HK-2 (cell line): Measurements from ENCODE around the gene PIP5K1B.
"Not testable (repeated sequence)": the region's sequence is repeated elsewhere in the genome, so short reads cannot be mapped to it uniquely, and the experiment has no call there.

ENCODE experiments used
- DNase-seq: peaks from one replicate; pipeline ENCODE4 v3.0.0-alpha.2; 2018; ENCODE audit not compliant: unreplicated experiment

Gene PIP5K1B

GRCh38 chr9:69028754-69029153, 323.7 kb downstream of the PIP5K1B start:
- no peak for DNase-seq

DNA sequence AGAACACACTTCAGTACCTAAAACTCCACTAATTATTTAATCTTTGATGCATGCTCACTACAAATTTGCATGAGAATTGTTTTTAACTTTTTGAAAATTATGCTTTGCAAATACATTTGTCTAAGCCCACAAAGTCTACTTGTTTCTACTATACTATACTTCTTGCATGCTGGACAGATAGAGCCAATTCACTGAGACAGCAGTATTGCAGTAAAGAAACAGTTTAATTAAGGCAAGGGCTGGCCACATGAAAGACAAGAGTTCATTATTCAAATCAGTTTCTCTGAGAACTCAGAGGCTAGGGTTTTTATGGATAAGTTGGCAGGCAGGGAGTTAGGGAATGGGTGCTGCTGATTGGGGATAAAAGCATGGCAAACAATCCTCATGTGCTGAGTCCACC, 324.5 kb downstream of the PIP5K1B start:
- no peak for DNase-seq

GRCh38 chr9:69030851-69031645, 326.0 kb downstream of the PIP5K1B start:
- DNase-seq: no peak

DNA sequence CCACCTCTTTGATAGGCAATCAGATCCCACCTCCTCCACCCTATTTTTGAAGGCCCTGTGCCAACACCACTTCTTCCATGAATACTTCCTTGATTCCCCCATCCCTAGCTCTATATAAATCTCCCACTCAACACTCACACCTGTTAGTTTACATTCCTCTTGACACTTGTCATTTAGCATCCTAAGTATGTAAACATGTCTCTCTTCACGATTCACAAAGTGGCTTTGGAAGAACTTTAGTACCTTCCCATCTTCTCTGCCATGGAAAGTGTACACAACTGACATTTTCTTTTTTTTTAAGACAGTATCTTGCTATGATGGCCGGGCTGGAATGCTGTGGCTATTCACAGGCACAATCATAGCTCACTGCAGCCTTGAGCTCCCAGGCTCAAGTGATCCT, 329.0 kb downstream of the PIP5K1B start:
- no peak for DNase-seq

- peak; percentile 52 for DNase-seq
Measured at GRCh38 chr9:69035438-69036308, 330.6 kb downstream of the PIP5K1B start, which contains the start of gene FXN. Gene FXN (plus strand): TSS chr9:69035752. CDS start chr9:69035783, 31 bp downstream.

GRCh38 chr9:69036309-69036708, 331.3 kb downstream of the PIP5K1B start:
- no peak for DNase-seq

DNA sequence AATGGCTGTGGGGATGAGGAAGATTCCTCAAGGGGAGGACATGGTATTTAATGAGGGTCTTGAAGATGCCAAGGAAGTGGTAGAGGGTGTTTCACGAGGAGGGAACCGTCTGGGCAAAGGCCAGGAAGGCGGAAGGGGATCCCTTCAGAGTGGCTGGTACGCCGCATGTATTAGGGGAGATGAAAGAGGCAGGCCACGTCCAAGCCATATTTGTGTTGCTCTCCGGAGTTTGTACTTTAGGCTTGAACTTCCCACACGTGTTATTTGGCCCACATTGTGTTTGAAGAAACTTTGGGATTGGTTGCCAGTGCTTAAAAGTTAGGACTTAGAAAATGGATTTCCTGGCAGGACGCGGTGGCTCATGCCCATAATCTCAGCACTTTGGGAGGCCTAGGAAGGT, 331.8 kb downstream of the PIP5K1B start:
- DNase-seq: no peak

DNA sequence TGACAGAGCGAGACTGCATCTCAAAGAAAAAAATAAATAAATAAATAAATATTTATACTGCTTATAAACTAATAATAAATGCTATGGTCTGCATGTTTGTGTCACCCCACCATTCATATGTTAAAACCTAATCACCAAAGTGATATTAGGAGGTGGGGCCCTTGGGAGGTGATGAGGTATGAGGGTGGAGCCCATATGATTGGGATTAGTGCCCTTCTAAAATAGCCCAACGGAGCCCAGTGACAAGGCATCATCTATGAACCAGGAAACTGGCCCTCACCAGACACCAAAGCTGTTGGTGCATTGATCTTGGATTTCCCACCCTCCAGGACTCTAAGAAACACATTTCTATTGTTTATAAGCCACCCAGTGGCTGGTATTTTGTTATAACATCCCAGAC, 335.6 kb downstream of the PIP5K1B start:
- no peak for DNase-seq

- no peak for DNase-seq
Measured at GRCh38 chr9:69044240-69045219, 339.5 kb downstream of the PIP5K1B start.

DNA sequence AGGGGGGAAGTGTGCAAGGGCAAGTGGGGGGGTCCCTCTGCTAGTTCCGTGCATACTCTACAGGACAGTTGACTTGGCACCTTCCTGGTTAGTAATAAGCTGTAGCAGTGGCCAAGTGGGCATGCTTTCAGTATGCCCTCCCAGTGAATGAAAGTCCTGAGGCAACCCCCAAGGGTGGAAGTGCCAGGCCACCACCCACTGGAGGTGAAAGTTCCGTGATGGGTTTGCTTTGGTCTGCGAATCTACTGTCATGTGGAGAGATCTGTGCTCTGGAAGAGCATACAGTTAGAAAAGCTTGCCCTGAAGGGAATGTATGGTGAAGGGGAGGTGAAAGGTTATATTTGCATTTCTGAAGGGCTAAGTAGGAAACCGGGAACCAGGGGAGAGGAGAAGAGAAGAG, 340.8 kb downstream of the PIP5K1B start:
- DNase-seq: no peak

DNA sequence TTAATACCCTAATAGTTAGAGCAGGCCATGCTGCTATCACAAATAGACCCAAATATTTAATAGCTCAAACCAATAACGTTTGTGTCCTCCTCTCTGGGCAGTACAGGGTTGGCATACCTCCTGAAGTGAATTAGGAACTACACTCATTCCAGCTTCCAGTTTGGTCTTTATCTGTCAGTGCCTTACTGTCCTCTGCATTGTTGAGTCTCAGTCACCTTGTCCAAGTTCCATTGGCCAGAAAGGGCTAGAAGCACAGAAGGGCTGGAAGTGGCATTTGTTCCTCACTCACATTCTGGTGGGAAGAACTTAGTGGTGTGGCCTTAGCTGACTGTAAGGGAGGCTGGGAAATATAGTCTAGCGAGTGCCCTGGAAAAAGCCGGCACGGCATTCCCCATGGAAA, 341.7 kb downstream of the PIP5K1B start:
- DNase-seq: no peak

- no peak for DNase-seq
Measured at GRCh38 chr9:69047371-69047770, 342.3 kb downstream of the PIP5K1B start.

- DNase-seq: no peak
Measured at GRCh38 chr9:69049094-69049493, 344.1 kb downstream of the PIP5K1B start.

- not testable (repeated sequence) for DNase-seq
Measured at GRCh38 chr9:69050936-69051335, 345.9 kb downstream of the PIP5K1B start.

DNA sequence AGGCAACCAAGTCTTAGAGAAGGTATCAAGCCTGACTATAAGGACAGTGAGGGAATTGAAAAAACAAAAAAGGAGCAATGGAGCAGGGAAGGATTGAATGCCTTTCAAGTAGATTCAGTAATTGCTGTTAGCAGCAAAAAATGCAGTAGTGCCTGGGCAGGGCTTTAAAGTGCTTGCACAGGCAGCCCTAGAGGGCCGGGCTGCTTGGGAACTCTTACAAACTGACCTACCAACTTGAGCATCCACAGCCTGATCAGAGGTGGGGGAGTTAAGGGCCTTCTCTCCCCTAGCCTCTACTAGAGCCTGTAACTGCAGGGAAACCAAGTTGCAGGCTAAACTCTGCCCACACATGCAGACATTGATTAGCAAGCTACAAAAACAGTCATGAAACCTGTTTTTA, 349.9 kb downstream of the PIP5K1B start:
- no peak for DNase-seq

DNA sequence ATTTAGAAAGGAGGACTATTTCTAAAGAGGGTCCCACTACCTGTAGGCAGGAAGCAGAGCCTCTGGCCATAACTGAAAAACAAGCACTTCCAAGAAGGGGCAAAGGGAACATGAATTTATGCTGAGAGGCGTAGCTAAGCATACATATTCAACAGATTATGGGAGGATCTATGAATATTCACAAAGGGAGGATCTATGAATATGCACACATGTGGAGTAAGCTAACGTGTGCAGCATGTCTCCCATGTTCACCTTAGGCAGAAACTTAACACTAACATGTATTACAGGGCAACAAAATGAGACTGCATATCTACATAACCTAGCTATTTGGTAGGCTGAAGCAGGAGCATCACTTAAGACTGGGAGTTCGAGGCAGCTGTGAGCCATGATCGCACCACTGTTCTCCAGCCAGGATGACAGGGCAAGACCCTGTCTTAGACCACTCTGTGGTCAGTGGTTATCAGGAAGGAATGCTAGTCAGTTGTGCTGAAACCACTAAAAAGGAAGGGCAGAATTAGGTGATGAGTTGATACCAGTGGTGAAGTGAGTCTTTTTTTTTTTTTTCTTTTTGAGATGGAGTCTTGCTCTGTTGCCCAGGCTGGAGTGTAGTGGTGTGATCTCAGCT, 351.3 kb downstream of the PIP5K1B start:
- no peak for DNase-seq

- DNase-seq: no peak
Measured at GRCh38 chr9:69058101-69058500, 353.1 kb downstream of the PIP5K1B start.
